K562 (cell line): ENCODE data around the gene CMIP.

Experiments used
- NFATC3 ChIP-seq: fragments of 450-650 bp; IDR thresholded peaks from 2 replicates; pipeline ENCODE4 v1.6.1; 2017; ENCODE audit warnings: mild to moderate bottlenecking
- NFIC ChIP-seq: fragments of 450-650 bp; IDR thresholded peaks from 2 replicates; pipeline ENCODE4 v1.6.1; 2017; ENCODE audit warnings: mild to moderate bottlenecking, inconsistent platforms
- PHB2 ChIP-seq: fragments of 450-650 bp; IDR thresholded peaks from 2 replicates; pipeline ENCODE4 v1.6.1; 2017; ENCODE audit warnings: low read depth
- SIN3A ChIP-seq, 2 experiments: fragments of 150-350 bp in 1 of 2; IDR thresholded peaks; 2 replicates each; pipeline ENCODE4 v1.6.1; 2011 to 2016; ENCODE audit warnings: borderline replicate concordance in 2 of 2, low read depth in 2 of 2, low read length in 2 of 2, mild to moderate bottlenecking in 2 of 2, moderate library complexity in 2 of 2; ENCODE audit not compliant: control insufficient read depth in 1 of 2
- STAG1 ChIP-seq: sonication (generic); formaldehyde crosslinking; IDR thresholded peaks from 2 replicates; pipeline ENCODE4 v1.5.0; 2020; ENCODE audit warnings: missing genetic modification reagents, borderline replicate concordance
- TAF1 ChIP-seq: IDR thresholded peaks from 2 replicates; pipeline ENCODE4 v1.6.1; 2011; ENCODE audit warnings: mild to moderate bottlenecking, low read length, moderate library complexity; ENCODE audit not compliant: insufficient read depth, control insufficient read depth, severe bottlenecking; ENCODE audit errors: extremely low read depth
- ZFPM2 ChIP-seq: fragments of 250-450 bp; sonication (Bioruptor Pico); IDR thresholded peaks from 2 replicates; pipeline ENCODE4 v1.5.1; 2022; ENCODE audit warnings: mild to moderate bottlenecking
- ZNF274 ChIP-seq: IDR thresholded peaks from 2 replicates; pipeline ENCODE4 v1.6.1; 2011; ENCODE audit warnings: low read depth, mild to moderate bottlenecking, low read length, moderate library complexity, borderline replicate concordance
- TF ChIP-seq, protein P1 (sequence below), 3 experiments: IDR thresholded peaks in 2 of 3; conservative IDR thresholded peaks in 1 of 3; 2 replicates each; pipeline ENCODE4 v1.5.1; 2011 to 2012; ENCODE audit warnings: low read length in 3 of 3, mild to moderate bottlenecking in 3 of 3, control low read depth in 2 of 3, improper control_type of control experiment in 1 of 3, inconsistent platforms in 1 of 3, low read depth in 1 of 3, mixed read lengths in 1 of 3, moderate library complexity in 1 of 3; ENCODE audit not compliant: insufficient read depth in 2 of 3

DNA sequence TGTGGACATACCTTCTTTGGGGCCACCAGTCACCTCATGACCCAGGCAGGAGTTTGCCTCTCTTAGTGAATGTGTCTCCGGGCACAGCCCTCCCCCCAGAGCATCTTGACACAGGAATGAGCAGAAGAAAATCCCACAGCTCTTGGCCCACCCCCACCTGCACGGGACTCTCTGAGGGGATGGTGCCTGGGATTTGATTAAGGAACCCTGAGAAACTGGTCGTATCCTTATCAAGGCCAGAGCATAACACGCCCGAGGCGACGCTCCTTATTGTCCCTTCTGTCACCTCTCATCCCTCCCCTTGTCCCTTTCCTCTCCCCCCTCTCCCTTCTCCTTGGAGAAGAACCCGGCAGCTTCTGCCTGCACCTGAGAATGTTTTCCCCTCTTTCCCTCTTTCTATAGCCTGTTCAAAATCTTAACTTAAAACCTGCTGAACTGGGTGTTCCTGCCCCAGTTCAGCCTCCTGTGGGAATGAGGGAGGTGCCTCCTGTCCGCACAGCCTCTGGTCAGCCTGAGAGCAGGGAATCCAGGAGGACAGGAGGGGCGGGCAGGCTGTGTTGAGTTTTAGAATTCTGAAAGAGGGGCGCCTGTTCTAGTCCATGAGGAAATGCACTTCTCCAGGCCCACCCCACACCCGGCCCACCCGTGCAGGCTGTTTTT is 193.8 kb downstream of the CMIP start:
- TF ChIP-seq SIN3A (IDR thresholded peaks at IDR 0.05; ENCODE audit: borderline replicate concordance in 2 of 2, control insufficient read depth in 1 of 2, low read depth in 2 of 2, low read length in 2 of 2) (no peak), STAG1 (CRISPR knock-in tag) (no peak), PHB2 (no peak), ZNF274 (no peak), NFATC3 (no peak), NFIC (no peak), ZFPM2 (no peak), TAF1 (no peak)
- TF ChIP-seq, protein P1, sequence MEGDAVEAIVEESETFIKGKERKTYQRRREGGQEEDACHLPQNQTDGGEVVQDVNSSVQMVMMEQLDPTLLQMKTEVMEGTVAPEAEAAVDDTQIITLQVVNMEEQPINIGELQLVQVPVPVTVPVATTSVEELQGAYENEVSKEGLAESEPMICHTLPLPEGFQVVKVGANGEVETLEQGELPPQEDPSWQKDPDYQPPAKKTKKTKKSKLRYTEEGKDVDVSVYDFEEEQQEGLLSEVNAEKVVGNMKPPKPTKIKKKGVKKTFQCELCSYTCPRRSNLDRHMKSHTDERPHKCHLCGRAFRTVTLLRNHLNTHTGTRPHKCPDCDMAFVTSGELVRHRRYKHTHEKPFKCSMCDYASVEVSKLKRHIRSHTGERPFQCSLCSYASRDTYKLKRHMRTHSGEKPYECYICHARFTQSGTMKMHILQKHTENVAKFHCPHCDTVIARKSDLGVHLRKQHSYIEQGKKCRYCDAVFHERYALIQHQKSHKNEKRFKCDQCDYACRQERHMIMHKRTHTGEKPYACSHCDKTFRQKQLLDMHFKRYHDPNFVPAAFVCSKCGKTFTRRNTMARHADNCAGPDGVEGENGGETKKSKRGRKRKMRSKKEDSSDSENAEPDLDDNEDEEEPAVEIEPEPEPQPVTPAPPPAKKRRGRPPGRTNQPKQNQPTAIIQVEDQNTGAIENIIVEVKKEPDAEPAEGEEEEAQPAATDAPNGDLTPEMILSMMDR (IDR thresholded peaks at IDR 0.05 in 2 of 3, conservative IDR thresholded peaks at IDR 0.05 in 1 of 3; ENCODE audit: insufficient read depth in 2 of 3, low read depth in 1 of 3, low read length in 3 of 3) = no peak
